Activated T-cell treated with anti-CD3 and anti-CD28 coated beads, Interleukin-2, amount 50 U/mL, for 48 hours (primary cell): ENCODE results near the gene CSMD2.

Experiments
- DNase-seq, 2 experiments: peaks; one replicate each; pipeline ENCODE4 v3.0.0-alpha.2; 2020

CSMD2 gene

GRCh38 chr1:33792651-33793050 lies 372.4 kb downstream of the CSMD2 start:
- no peak for DNase-seq

- no peak for DNase-seq
These were observed 372.8 kb downstream of the CSMD2 start for GRCh38 chr1:33792216-33792615.

GRCh38 chr1:33791251-33791650 lies 373.8 kb downstream of the CSMD2 start:
- DNase-seq: no peak

GRCh38 chr1:33790577-33790976 lies 374.5 kb downstream of the CSMD2 start:
- no peak for DNase-seq

- DNase-seq: no peak
These were observed 380.2 kb downstream of the CSMD2 start for GRCh38 chr1:33784876-33785275.

GRCh38 chr1:33782776-33783175 lies 382.3 kb downstream of the CSMD2 start:
- DNase-seq: no peak

GRCh38 chr1:33781652-33782051 lies 383.4 kb downstream of the CSMD2 start:
- no peak for DNase-seq

GRCh38 chr1:33777337-33777736 lies 387.7 kb downstream of the CSMD2 start:
- no peak for DNase-seq

GRCh38 chr1:33768821-33769220 lies 396.2 kb downstream of the CSMD2 start:
- no peak for DNase-seq

GRCh38 chr1:33768106-33768505 lies 396.9 kb downstream of the CSMD2 start:
- DNase-seq: no peak

- DNase-seq: no peak
These were observed 400.9 kb downstream of the CSMD2 start for GRCh38 chr1:33764149-33764548.

- no peak for DNase-seq
These were observed 401.6 kb downstream of the CSMD2 start for GRCh38 chr1:33763406-33763805.

GRCh38 chr1:33762962-33763361 lies 402.1 kb downstream of the CSMD2 start:
- no peak for DNase-seq

- no peak for DNase-seq
These were observed 402.8 kb downstream of the CSMD2 start for GRCh38 chr1:33762109-33762830.

GRCh38 chr1:33758698-33759097 lies 406.3 kb downstream of the CSMD2 start:
- DNase-seq: no peak

GRCh38 chr1:33753087-33753856 lies 411.8 kb downstream of the CSMD2 start:
- DNase-seq: no peak

- DNase-seq: no peak
These were observed 419.1 kb downstream of the CSMD2 start for GRCh38 chr1:33745942-33746341.

GRCh38 chr1:33743221-33743998 lies 421.6 kb downstream of the CSMD2 start:
- no peak for DNase-seq

- DNase-seq: no peak
These were observed 422.4 kb downstream of the CSMD2 start for GRCh38 chr1:33742663-33743062.

GRCh38 chr1:33741749-33742148 lies 423.3 kb downstream of the CSMD2 start:
- no peak for DNase-seq

GRCh38 chr1:33740040-33740744 lies 424.8 kb downstream of the CSMD2 start:
- DNase-seq: no peak

GRCh38 chr1:33738976-33739375 lies 426.1 kb downstream of the CSMD2 start:
- no peak for DNase-seq

GRCh38 chr1:33738536-33738935 lies 426.5 kb downstream of the CSMD2 start:
- DNase-seq: no peak
